OCI-LY3 (cell line): ENCODE data around the gene CCDC69.

Source experiments
- CTCF ChIP-seq: fragments of 200-600, 300-600 bp; sonication (generic); IDR thresholded peaks from 2 replicates; pipeline ENCODE4 v1.5.1; 2014; ENCODE audit warnings: antibody characterized with exemption, low read length, low read depth
- EZH2phosphoT487 ChIP-seq: fragments of 200-600 bp; shearing (Covaris generic); IDR thresholded peaks from 2 replicates; pipeline ENCODE4 v1.6.1; 2018; ENCODE audit warnings: antibody characterized with exemption, mixed run types, low read depth

GRCh38 chr5:151243564-151243963 lies 19.7 kb upstream of the CCDC69 start:
- TF ChIP-seq CTCF, result no peak
- no peak for TF ChIP-seq EZH2phosphoT487
